Activated CD4-positive, CD25-positive, alpha-beta regulatory T cell treated with anti-CD3 and anti-CD28 coated beads, Interleukin-2, amount 50 U/mL, for 24 hours (primary cell): ENCODE measurements around the gene FRYL.
"Not testable (repeated sequence)": the region's sequence is repeated elsewhere in the genome, so short reads cannot be mapped to it uniquely, and the experiment has no call there.

ENCODE experiments used
- ATAC-seq, 2 donors: fragments of 150-1000 bp; cut with Tn5 transposase; one replicate each; pipeline ENCODE4 v1.10.0; 2021; ENCODE audit warnings: mild to moderate bottlenecking in 1 of 2, moderate library complexity in 1 of 2

Gene FRYL

GRCh38 chr4:48483006-48483776, 296.9 kb downstream of the FRYL start, which contains the start of gene SLC10A4:
Gene SLC10A4, plus strand, starts transcription at chr4:48483343. Its CDS starts 219 bp downstream, at chr4:48483562.
- ATAC-seq = peak in 1 of 2 donors; percentile 43

GRCh38 chr4:48481581-48481980, 298.5 kb downstream of the FRYL start:
- ATAC-seq = no peak

GRCh38 chr4:48478273-48478672, 301.8 kb downstream of the FRYL start:
- ATAC-seq = no peak

GRCh38 chr4:48475770-48476169, 304.3 kb downstream of the FRYL start:
- no peak for ATAC-seq

- ATAC-seq = no peak
Measured at GRCh38 chr4:48472794-48473193, 307.3 kb downstream of the FRYL start.

GRCh38 chr4:48470570-48470969, 309.5 kb downstream of the FRYL start:
- ATAC-seq = no peak

GRCh38 chr4:48470137-48470536, 309.9 kb downstream of the FRYL start:
- ATAC-seq = no peak

- ATAC-seq = no peak
Measured at GRCh38 chr4:48467891-48468290, 312.2 kb downstream of the FRYL start.

GRCh38 chr4:48467442-48467841, 312.6 kb downstream of the FRYL start:
- ATAC-seq = no peak

GRCh38 chr4:48462363-48462762, 317.7 kb downstream of the FRYL start:
- ATAC-seq = no peak

GRCh38 chr4:48461000-48461399, 319.1 kb downstream of the FRYL start:
- ATAC-seq = no peak

GRCh38 chr4:48454591-48454990, 325.5 kb downstream of the FRYL start:
- no peak for ATAC-seq

GRCh38 chr4:48451656-48452055, 328.4 kb downstream of the FRYL start:
- ATAC-seq = not testable (repeated sequence)

- ATAC-seq = no peak
Measured at GRCh38 chr4:48450740-48451139, 329.3 kb downstream of the FRYL start.

- ATAC-seq = no peak
Measured at GRCh38 chr4:48449151-48449550, 330.9 kb downstream of the FRYL start.
